Measurements from ENCODE around the gene STK32A.

DNA sequence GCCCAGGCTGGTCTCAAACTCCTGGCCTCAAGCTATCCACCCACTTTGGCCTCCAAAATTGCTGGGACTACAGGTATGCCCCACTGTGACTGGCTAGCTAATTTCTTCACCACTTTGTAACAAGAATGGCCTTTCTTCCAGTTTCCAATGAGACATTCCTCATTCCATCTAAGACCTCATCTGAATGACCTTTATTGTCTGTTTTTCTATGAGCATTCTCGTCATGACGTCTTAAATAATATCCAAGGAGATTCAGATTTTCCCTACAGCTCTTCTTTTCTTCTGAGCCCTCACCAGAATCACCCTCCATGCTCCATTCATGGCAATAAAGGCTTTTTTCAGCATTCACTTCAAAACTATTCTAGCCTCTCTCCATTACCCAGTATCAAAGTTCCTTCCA, 30.2 kb upstream of the STK32A start:
- TF ChIP-seq, protein P1, sequence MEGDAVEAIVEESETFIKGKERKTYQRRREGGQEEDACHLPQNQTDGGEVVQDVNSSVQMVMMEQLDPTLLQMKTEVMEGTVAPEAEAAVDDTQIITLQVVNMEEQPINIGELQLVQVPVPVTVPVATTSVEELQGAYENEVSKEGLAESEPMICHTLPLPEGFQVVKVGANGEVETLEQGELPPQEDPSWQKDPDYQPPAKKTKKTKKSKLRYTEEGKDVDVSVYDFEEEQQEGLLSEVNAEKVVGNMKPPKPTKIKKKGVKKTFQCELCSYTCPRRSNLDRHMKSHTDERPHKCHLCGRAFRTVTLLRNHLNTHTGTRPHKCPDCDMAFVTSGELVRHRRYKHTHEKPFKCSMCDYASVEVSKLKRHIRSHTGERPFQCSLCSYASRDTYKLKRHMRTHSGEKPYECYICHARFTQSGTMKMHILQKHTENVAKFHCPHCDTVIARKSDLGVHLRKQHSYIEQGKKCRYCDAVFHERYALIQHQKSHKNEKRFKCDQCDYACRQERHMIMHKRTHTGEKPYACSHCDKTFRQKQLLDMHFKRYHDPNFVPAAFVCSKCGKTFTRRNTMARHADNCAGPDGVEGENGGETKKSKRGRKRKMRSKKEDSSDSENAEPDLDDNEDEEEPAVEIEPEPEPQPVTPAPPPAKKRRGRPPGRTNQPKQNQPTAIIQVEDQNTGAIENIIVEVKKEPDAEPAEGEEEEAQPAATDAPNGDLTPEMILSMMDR (conservative IDR thresholded peaks at IDR 0.05; ENCODE audit: low read length), result no peak
- TF ChIP-seq EZH2phosphoT487 (IDR thresholded peaks at IDR 0.05; ENCODE audit: borderline replicate concordance), result no peak

Data from Loucy (cell line).